AG04449 (cell line): ENCODE measurements around the gene SLC24A3.

ENCODE experiments used
- CTCF ChIA-PET: fragments of 350-600 bp; formaldehyde crosslinking; extraction: SDS; loops from one replicate; lab custom pipeline; 2021; ENCODE audit warnings: antibody characterized with exemption; lab: Yijun Ruan, JAX
- POLR2A ChIA-PET: fragments of 400-600, 350-600 bp; formaldehyde crosslinking; extraction: SDS; loops from one replicate; lab custom pipeline; 2020; ENCODE audit warnings: antibody characterized with exemption, inconsistent platforms; lab: Yijun Ruan, JAX
- DNase-seq: peaks from one replicate; pipeline ENCODE4 v3.0.0-alpha.2; 2010; ENCODE audit warnings: low read depth, low spot score
- H3K4me3 ChIP-seq: 2 replicates; pipeline ENCODE4 v1.5.1; 2011; ENCODE audit warnings: low read depth, mild to moderate bottlenecking, control low read depth, low read length
- CTCF ChIP-seq: IDR thresholded peaks from one replicate; pipeline ENCODE4 v1.5.1; 2011; ENCODE audit warnings: mild to moderate bottlenecking, moderate library complexity, low read length, control low read depth, inconsistent platforms; ENCODE audit not compliant: insufficient read depth; ENCODE audit errors: missing control alignments

SLC24A3 gene

DNA sequence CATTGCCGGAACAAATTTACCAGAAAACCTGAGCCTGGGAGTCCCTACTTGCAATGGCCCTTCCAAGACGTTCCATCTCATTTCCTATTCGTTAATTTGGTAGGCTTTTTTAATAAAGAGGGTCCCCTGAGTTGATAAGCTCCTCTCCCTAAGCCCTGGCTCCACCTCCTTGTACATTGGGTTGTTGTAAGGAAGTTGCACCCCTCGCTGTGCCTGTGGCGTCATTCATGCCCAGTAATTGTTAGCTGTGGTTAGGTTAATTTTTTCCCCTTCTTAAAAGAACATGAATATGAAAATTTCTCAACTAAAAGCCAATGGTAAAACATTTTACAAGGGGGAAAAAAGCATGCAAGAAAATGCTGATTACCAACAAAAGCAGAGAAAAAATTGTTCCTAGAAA is 91.9 kb downstream of the SLC24A3 start:
- ChIA-PET POLR2A (no interaction called here), CTCF (no interaction called here)
- H3K4me3 ChIP-seq, result no peak overlapping the region
- TF ChIP-seq CTCF, result no peak
- DNase-seq, result no peak

DNA sequence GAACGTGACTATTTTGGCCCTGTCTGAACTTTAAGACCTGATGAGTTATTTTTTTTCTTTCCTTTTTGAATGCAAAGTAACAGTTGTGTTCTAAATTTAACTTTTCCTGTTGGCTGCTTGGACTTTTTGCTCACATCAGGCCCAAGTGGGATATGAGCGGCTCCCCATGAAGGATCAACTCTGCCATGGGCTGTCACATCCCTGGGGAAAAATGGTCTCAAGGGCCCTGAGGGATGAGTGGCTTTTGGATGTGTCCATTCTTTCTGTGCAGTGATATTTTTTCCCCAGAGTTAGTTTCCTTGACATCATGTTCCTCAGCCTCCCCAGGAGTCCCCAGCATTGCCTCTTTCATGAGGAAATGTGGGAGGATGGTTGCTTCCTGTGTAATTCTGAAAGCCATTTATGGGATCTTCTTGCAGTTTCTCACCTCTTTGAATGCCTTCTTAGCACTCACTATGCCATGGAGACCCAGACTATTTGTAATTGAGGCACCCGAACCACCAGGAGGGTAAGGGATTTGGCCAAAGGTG is 92.5 kb downstream of the SLC24A3 start:
- no peak for TF ChIP-seq CTCF
- no peak for DNase-seq
- CTCF ChIA-PET, result no interaction called here
- POLR2A ChIA-PET, result no interaction called here
- H3K4me3 ChIP-seq, result no peak overlapping the region

GRCh38 chr20:19308146-19308545 is 95.7 kb downstream of the SLC24A3 start:
- POLR2A ChIA-PET, result no interaction called here
- CTCF ChIA-PET, result no interaction called here
- DNase-seq, result no peak
- no peak for TF ChIP-seq CTCF
- H3K4me3 ChIP-seq, result no peak overlapping the region

DNA sequence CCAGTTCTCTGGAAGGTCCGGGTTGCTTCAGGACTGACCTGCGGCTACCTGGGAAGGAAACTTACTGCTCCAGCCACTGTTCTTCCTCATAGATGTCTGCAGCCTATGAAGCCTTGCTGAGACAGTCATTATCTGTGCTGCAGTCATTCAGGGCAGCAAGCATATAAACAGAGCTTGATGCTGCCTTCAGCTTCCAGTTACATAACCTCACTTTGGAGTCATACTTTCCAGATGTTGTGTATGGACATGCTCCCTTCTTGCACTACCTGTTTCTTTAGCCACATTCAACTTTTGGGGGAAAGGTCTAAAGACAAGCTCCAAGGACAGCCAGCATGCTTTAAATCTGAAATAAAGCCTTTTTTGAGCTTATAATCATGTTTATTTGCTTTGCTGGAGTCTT is 98.1 kb downstream of the SLC24A3 start:
- ChIA-PET POLR2A (interaction anchor here (0.6 kb wide), 1 partner anchor 24 kb away, joined by 4 read pairs; no protein-coding TSS in a partner anchor), CTCF (interaction anchor here (1.8 kb wide), 1 partner anchor 273 kb away, joined by 4 read pairs; no protein-coding TSS in a partner anchor)
- no peak for DNase-seq
- TF ChIP-seq CTCF, result no peak
- no peak overlapping the region for H3K4me3 ChIP-seq

GRCh38 chr20:19313342-19314069 is 101.1 kb downstream of the SLC24A3 start:
- no peak overlapping the region for H3K4me3 ChIP-seq
- CTCF ChIA-PET, result no interaction called here
- POLR2A ChIA-PET, result no interaction called here
- DNase-seq, result no peak
- no peak for TF ChIP-seq CTCF

GRCh38 chr20:19314621-19315020 is 102.2 kb downstream of the SLC24A3 start:
- POLR2A ChIA-PET, result no interaction called here
- no peak overlapping the region for H3K4me3 ChIP-seq
- no peak for DNase-seq
- TF ChIP-seq CTCF, result no peak
- CTCF ChIA-PET, result no interaction called here
